Esophagus squamous epithelium (tissue), 4 donors: ENCODE measurements around the gene HOXC9.

Source experiments
- CTCF ChIP-seq, 6 experiments: fragments of 450-650 bp in 4 of 6; fragments of 200-600 bp in 2 of 6; sonication (generic) in 2 of 6; IDR thresholded peaks; one replicate each; pipeline ENCODE4 v1.5.1; 2016 to 2019; ENCODE audit warnings: antibody characterized with exemption in 6 of 6, mild to moderate bottlenecking in 4 of 6, moderate library complexity in 4 of 6
- POLR2A ChIP-seq, 4 donors: fragments of 450-650 bp; IDR thresholded peaks; one replicate each; pipeline ENCODE4 v1.6.1; 2017; ENCODE audit warnings: antibody characterized with exemption in 4 of 4, mild to moderate bottlenecking in 4 of 4, moderate library complexity in 3 of 4

DNA sequence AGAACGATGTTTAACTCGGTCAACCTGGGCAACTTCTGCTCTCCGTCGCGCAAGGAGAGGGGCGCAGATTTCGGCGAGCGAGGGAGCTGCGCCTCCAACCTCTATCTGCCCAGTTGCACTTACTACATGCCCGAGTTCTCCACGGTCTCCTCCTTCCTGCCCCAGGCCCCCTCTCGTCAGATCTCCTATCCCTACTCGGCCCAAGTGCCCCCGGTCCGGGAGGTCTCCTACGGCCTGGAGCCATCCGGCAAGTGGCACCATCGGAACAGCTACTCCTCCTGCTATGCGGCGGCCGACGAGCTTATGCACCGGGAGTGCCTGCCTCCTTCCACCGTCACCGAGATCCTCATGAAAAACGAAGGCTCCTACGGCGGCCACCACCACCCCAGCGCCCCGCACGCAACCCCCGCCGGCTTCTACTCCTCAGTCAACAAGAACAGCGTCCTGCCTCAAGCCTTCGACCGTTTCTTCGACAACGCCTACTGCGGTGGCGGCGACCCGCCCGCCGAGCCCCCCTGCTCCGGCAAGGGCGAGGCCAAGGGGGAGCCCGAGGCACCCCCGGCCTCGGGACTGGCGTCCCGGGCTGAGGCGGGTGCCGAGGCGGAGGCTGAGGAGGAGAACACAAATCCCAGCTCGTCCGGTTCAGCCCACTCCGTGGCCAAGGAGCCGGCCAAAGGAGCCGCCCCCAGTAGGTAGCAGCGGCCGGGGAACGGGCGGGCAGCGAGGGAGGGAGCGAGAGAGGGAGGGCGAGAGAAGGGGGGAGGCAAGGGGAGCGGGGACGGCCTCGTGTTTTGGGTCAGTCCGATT lies 26.5 kb upstream of the HOXC9 start:
- TF ChIP-seq CTCF (IDR thresholded peaks at IDR 0.05) (no peak), POLR2A (IDR thresholded peaks at IDR 0.05) (no peak)
